ENCODE results near the gene MEGF11.
"Not testable (repeated sequence)": the region's sequence is repeated elsewhere in the genome, so short reads cannot be mapped to it uniquely, and the experiment has no call there.

MEGF11 gene

GRCh38 chr15:66270932-66271331 lies 17.4 kb upstream of the MEGF11 start:
- no peak for DNase-seq

GRCh38 chr15:66269326-66270090 lies 16.0 kb upstream of the MEGF11 start:
- DNase-seq, result peak; percentile 73

- DNase-seq, result no peak
These were observed 11.4 kb upstream of the MEGF11 start for GRCh38 chr15:66264859-66265513.

- not testable (repeated sequence) for DNase-seq
These were observed 9.3 kb upstream of the MEGF11 start for GRCh38 chr15:66262837-66263236.

- no peak for DNase-seq
These were observed 7.5 kb upstream of the MEGF11 start for GRCh38 chr15:66261056-66261455.

- no peak for DNase-seq
These were observed 3.1 kb upstream of the MEGF11 start for GRCh38 chr15:66256692-66257091.

- no peak for DNase-seq
These were observed 1.6 kb upstream of the MEGF11 start for GRCh38 chr15:66254951-66255676.

- DNase-seq, result no peak
These were observed 770 bp upstream of the MEGF11 start for GRCh38 chr15:66254089-66254950.

- no peak for DNase-seq
These were observed 699 bp downstream of the MEGF11 start for GRCh38 chr15:66252685-66253417.

GRCh38 chr15:66251790-66252684 lies 1.5 kb downstream of the MEGF11 start:
- peak; percentile 34 for DNase-seq

- DNase-seq, result no peak
These were observed 2.3 kb downstream of the MEGF11 start for GRCh38 chr15:66251065-66251789.

- no peak for DNase-seq
These were observed 3.9 kb downstream of the MEGF11 start for GRCh38 chr15:66249605-66250174.

GRCh38 chr15:66246937-66247336 lies 6.6 kb downstream of the MEGF11 start:
- no peak for DNase-seq

- DNase-seq, result not testable (repeated sequence)
These were observed 7.7 kb downstream of the MEGF11 start for GRCh38 chr15:66245832-66246231.

GRCh38 chr15:66241908-66242285 lies 11.7 kb downstream of the MEGF11 start:
- DNase-seq, result no peak

GRCh38 chr15:66241087-66241907 lies 12.3 kb downstream of the MEGF11 start:
- DNase-seq, result no peak

- DNase-seq, result no peak
These were observed 13.2 kb downstream of the MEGF11 start for GRCh38 chr15:66240240-66240794.

- DNase-seq, result no peak
These were observed 14.0 kb downstream of the MEGF11 start for GRCh38 chr15:66239514-66239913.

- DNase-seq, result no peak
These were observed 15.2 kb downstream of the MEGF11 start for GRCh38 chr15:66238318-66238717.
